CD4-positive, CD25-positive, alpha-beta regulatory T cell (primary cell): ENCODE measurements around the gene ZNF23. TPM values are rescaled to one million over a fixed set of nuclear protein-coding genes. Genes with fewer than 3 reads are reported as not detected.

Experiments
- ATAC-seq, 2 donors: fragments of 150-1000 bp; cut with Tn5 transposase; one replicate each; pipeline ENCODE4 v1.10.0; 2021; ENCODE audit warnings: low read depth in 2 of 2, moderate number of reproducible peaks in 2 of 2, moderate library complexity in 1 of 2
- DNase-seq, 3 donors: peaks; one replicate each; pipeline versions ENCODE4 v3.0.0 to v3.0.0-alpha.2; 2012 to 2022; ENCODE audit warnings: mixed read lengths in 1 of 3
- H3K27ac ChIP-seq: one replicate; pipeline ENCODE4 v1.7.0; 2013; ENCODE audit warnings: mild to moderate bottlenecking, low read length; ENCODE audit not compliant: insufficient read depth, poor library complexity, severe bottlenecking
- H3K27me3 ChIP-seq: one replicate; pipeline ENCODE4 v1.7.0; 2013; ENCODE audit warnings: low read length; ENCODE audit not compliant: control insufficient read depth, insufficient read depth
- H3K36me3 ChIP-seq: one replicate; pipeline ENCODE4 v1.7.0; 2013; ENCODE audit warnings: mild to moderate bottlenecking, low read length, moderate library complexity; ENCODE audit not compliant: control insufficient read depth, insufficient read depth
- H3K4me1 ChIP-seq: 2 replicates; pipeline ENCODE4 v1.7.0; 2013; ENCODE audit warnings: mild to moderate bottlenecking, low read length; ENCODE audit not compliant: insufficient read depth, control insufficient read depth, poor library complexity, severe bottlenecking
- H3K4me3 ChIP-seq: one replicate; pipeline ENCODE4 v1.7.0; 2013; ENCODE audit warnings: low read depth, mild to moderate bottlenecking, low read length, moderate library complexity
- H3K9me3 ChIP-seq, 2 experiments: 1 replicate in 1 of 2; 2 replicates in 1 of 2; pipeline ENCODE4 v1.7.0; 2013; ENCODE audit warnings: low read length in 2 of 2, mild to moderate bottlenecking in 1 of 2, moderate library complexity in 1 of 2; ENCODE audit not compliant: control insufficient read depth in 2 of 2
- H3K27ac Mint-ChIP-seq, 3 donors: one replicate each; pipeline ENCODE4 v1.8.0; 2020 to 2022; ENCODE audit warnings: mild to moderate bottlenecking in 3 of 3, mixed read lengths in 3 of 3, moderate library complexity in 2 of 3
- H3K27me3 Mint-ChIP-seq: one replicate; pipeline ENCODE4 v1.8.0; 2022; ENCODE audit warnings: mild to moderate bottlenecking, mixed read lengths
- H3K36me3 Mint-ChIP-seq: one replicate; pipeline ENCODE4 v1.8.0; 2020; ENCODE audit warnings: mixed read lengths
- H3K4me1 Mint-ChIP-seq, 4 donors: one replicate each; pipeline ENCODE4 v1.8.0; 2020 to 2022; ENCODE audit warnings: mixed read lengths in 4 of 4, mild to moderate bottlenecking in 1 of 4
- H3K4me3 Mint-ChIP-seq, 4 donors: one replicate each; pipeline ENCODE4 v1.8.0; 2020 to 2022; ENCODE audit warnings: mild to moderate bottlenecking in 4 of 4, mixed read lengths in 4 of 4, moderate library complexity in 3 of 4
- H3K9me3 Mint-ChIP-seq, 7 donors: one replicate each; pipeline ENCODE4 v1.8.0; 2020 to 2022; ENCODE audit warnings: mixed read lengths in 7 of 7, mild to moderate bottlenecking in 3 of 7, moderate library complexity in 2 of 7
- polyA plus RNA-seq, 4 donors: library from polyadenylated mRNA; unstranded; fragments of 300-500 nt; fragmentation: Illumina TruSeq; gene quantifications; one replicate each; pipeline ENCODE4 v1.2.3, GENCODE V29; 2021
- total RNA-seq: library from RNA; stranded (reverse); gene quantifications from one replicate; pipeline ENCODE4 v1.2.3, GENCODE V29; 2022

Gene ZNF23
- total and polyA plus RNA-seq, 5 donors from 2014 or later, result 4.0 to 6.2 (median 5.6) TPM

GRCh38 chr16:71480956-71481355 is 18.9 kb upstream of the ZNF23 start:
- Histone ChIP-seq H3K27ac (no peak overlapping the region), H3K27me3 (no peaks in the 10 kb centered on the region), H3K4me1 (peaks cover 3% of the 10 kb centered on the region), H3K9me3 (no peaks in the 10 kb centered on the region), H3K36me3 (peaks cover 14% of the 10 kb centered on the region), H3K4me3 (no peak overlapping the region)
- no peaks in the 10 kb centered on the region for H3K9me3 Mint-ChIP-seq
- peaks cover 35% of the 10 kb centered on the region for H3K36me3 Mint-ChIP-seq
- peaks cover 11 to 15% (median 14%) of the 10 kb centered on the region in 4 donors for H3K4me1 Mint-ChIP-seq
- no peaks in the 10 kb centered on the region for H3K27me3 Mint-ChIP-seq
- H3K27ac Mint-ChIP-seq, result peak overlapping the region in 1 of 3 donors; percentile 34
- H3K4me3 Mint-ChIP-seq, result peak overlapping the region in 1 of 4 donors; percentile 63
- ATAC-seq (no peak), DNase-seq (no peak)

GRCh38 chr16:71479420-71479819 is 17.4 kb upstream of the ZNF23 start:
- no peaks in the 10 kb centered on the region for H3K27me3 ChIP-seq
- DNase-seq (peak in 1 of 3 donors; percentile 20), ATAC-seq (no peak)
- no peak overlapping the region for H3K4me3 ChIP-seq
- peaks cover 22% of the 10 kb centered on the region for H3K36me3 ChIP-seq
- Mint-ChIP-seq H3K4me1 (peaks cover 7 to 10% (median 9%) of the 10 kb centered on the region in 4 donors), H3K27ac (peak overlapping the region in 1 of 3 donors; percentile 38), H3K36me3 (peaks cover 48% of the 10 kb centered on the region), H3K4me3 (no peak overlapping the region), H3K9me3 (no peaks in the 10 kb centered on the region), H3K27me3 (no peaks in the 10 kb centered on the region)
- no peaks in the 10 kb centered on the region for H3K9me3 ChIP-seq
- no peak overlapping the region for H3K27ac ChIP-seq
- H3K4me1 ChIP-seq, result peaks cover 3% of the 10 kb centered on the region

- no peaks in the 10 kb centered on the region for H3K4me1 ChIP-seq
- peaks cover 60% of the 10 kb centered on the region for H3K36me3 Mint-ChIP-seq
- no peaks in the 10 kb centered on the region for H3K27me3 ChIP-seq
- H3K4me1 Mint-ChIP-seq, result no peaks in the 10 kb centered on the region
- peaks cover 22% of the 10 kb centered on the region for H3K36me3 ChIP-seq
- H3K4me3 Mint-ChIP-seq, result no peak overlapping the region
- no peaks in the 10 kb centered on the region for H3K9me3 ChIP-seq
- DNase-seq (peak in 1 of 3 donors; percentile 23), ATAC-seq (no peak)
- no peak overlapping the region for H3K27ac ChIP-seq
- H3K27me3 Mint-ChIP-seq, result no peaks in the 10 kb centered on the region
- no peak overlapping the region for H3K4me3 ChIP-seq
- H3K27ac Mint-ChIP-seq, result peak overlapping the region in 1 of 3 donors; percentile 16
- H3K9me3 Mint-ChIP-seq, result no peaks in the 10 kb centered on the region
Observed at GRCh38 chr16:71476457-71477124, 14.5 kb upstream of the ZNF23 start.

GRCh38 chr16:71474864-71475263 is 12.8 kb upstream of the ZNF23 start:
- no peaks in the 10 kb centered on the region for H3K9me3 Mint-ChIP-seq
- peaks cover 54% of the 10 kb centered on the region for H3K36me3 Mint-ChIP-seq
- H3K27ac Mint-ChIP-seq, result no peak overlapping the region
- no peaks in the 10 kb centered on the region for H3K4me1 Mint-ChIP-seq
- no peaks in the 10 kb centered on the region for H3K9me3 ChIP-seq
- H3K4me3 ChIP-seq, result no peak overlapping the region
- ATAC-seq, result no peak
- no peaks in the 10 kb centered on the region for H3K27me3 ChIP-seq
- DNase-seq, result no peak
- no peak overlapping the region for H3K4me3 Mint-ChIP-seq
- no peaks in the 10 kb centered on the region for H3K27me3 Mint-ChIP-seq
- peaks cover 22% of the 10 kb centered on the region for H3K36me3 ChIP-seq
- no peaks in the 10 kb centered on the region for H3K4me1 ChIP-seq
- no peak overlapping the region for H3K27ac ChIP-seq

- Mint-ChIP-seq H3K4me3 (no peak overlapping the region), H3K9me3 (no peaks in the 10 kb centered on the region), H3K27me3 (no peaks in the 10 kb centered on the region), H3K27ac (no peak overlapping the region), H3K36me3 (peaks cover 50% of the 10 kb centered on the region), H3K4me1 (no peaks in the 10 kb centered on the region)
- H3K36me3 ChIP-seq, result peaks cover 22% of the 10 kb centered on the region
- DNase-seq (no peak), ATAC-seq (no peak)
- no peak overlapping the region for H3K4me3 ChIP-seq
- no peaks in the 10 kb centered on the region for H3K4me1 ChIP-seq
- H3K9me3 ChIP-seq, result no peaks in the 10 kb centered on the region
- no peaks in the 10 kb centered on the region for H3K27me3 ChIP-seq
- H3K27ac ChIP-seq, result no peak overlapping the region
Observed at GRCh38 chr16:71473891-71474290, 11.8 kb upstream of the ZNF23 start.

GRCh38 chr16:71472931-71473330 is 10.9 kb upstream of the ZNF23 start:
- Mint-ChIP-seq H3K27me3 (no peaks in the 10 kb centered on the region), H3K36me3 (peaks cover 46% of the 10 kb centered on the region), H3K4me3 (peak overlapping the region in 1 of 4 donors; percentile 45), H3K9me3 (no peaks in the 10 kb centered on the region), H3K27ac (no peak overlapping the region), H3K4me1 (no peaks in the 10 kb centered on the region)
- Histone ChIP-seq H3K9me3 (no peaks in the 10 kb centered on the region), H3K36me3 (peaks cover 21% of the 10 kb centered on the region), H3K4me3 (no peak overlapping the region), H3K4me1 (no peaks in the 10 kb centered on the region), H3K27ac (no peak overlapping the region), H3K27me3 (no peaks in the 10 kb centered on the region)
- DNase-seq (no peak), ATAC-seq (no peak)

GRCh38 chr16:71472051-71472450 is 10.0 kb upstream of the ZNF23 start:
- no peak overlapping the region for H3K4me3 Mint-ChIP-seq
- H3K27me3 Mint-ChIP-seq, result no peaks in the 10 kb centered on the region
- Histone ChIP-seq H3K9me3 (no peaks in the 10 kb centered on the region), H3K4me1 (no peaks in the 10 kb centered on the region), H3K27me3 (no peaks in the 10 kb centered on the region), H3K36me3 (peaks cover 15% of the 10 kb centered on the region), H3K27ac (no peak overlapping the region), H3K4me3 (no peak overlapping the region)
- DNase-seq (no peak), ATAC-seq (no peak)
- H3K9me3 Mint-ChIP-seq, result no peaks in the 10 kb centered on the region
- peaks cover 38% of the 10 kb centered on the region for H3K36me3 Mint-ChIP-seq
- H3K27ac Mint-ChIP-seq, result no peak overlapping the region
- H3K4me1 Mint-ChIP-seq, result no peaks in the 10 kb centered on the region

GRCh38 chr16:71467810-71468209 is 5.8 kb upstream of the ZNF23 start:
- peak overlapping the region in 1 of 3 donors; percentile 23 for H3K27ac Mint-ChIP-seq
- no peak for ATAC-seq
- H3K9me3 ChIP-seq, result no peaks in the 10 kb centered on the region

More at GRCh38 chr16:71467810-71468209, 5.8 kb upstream of the ZNF23 start:
- Mint-ChIP-seq H3K36me3 (peaks cover 6% of the 10 kb centered on the region), H3K4me1 (peaks cover 0 to 7% (median 2%) of the 10 kb centered on the region in 4 donors), H3K9me3 (no peaks in the 10 kb centered on the region), H3K27me3 (no peaks in the 10 kb centered on the region), H3K4me3 (no peak overlapping the region)
- Histone ChIP-seq H3K4me1 (no peaks in the 10 kb centered on the region), H3K4me3 (no peak overlapping the region), H3K27me3 (no peaks in the 10 kb centered on the region), H3K27ac (no peak overlapping the region), H3K36me3 (no peaks in the 10 kb centered on the region)
- peak; percentile 17 to 45 (median 26) for DNase-seq
